GM18505 (cell line): ENCODE results near the gene ENTPD1.
A peak's percentile ranks its signal among the peaks of the same experiment; 100 is the strongest.

ENCODE experiments used
- ATAC-seq: cut with Tn5 transposase; IDR thresholded peaks from one replicate; pipeline ENCODE4 v1.9.1; 2021; ENCODE audit not compliant: unreplicated experiment
- POLR2A ChIP-seq: IDR thresholded peaks from 4 replicates; pipeline ENCODE4 v1.6.1; 2011; ENCODE audit warnings: borderline replicate concordance; ENCODE audit not compliant: insufficient read depth, insufficient read length; ENCODE audit errors: extremely low read depth

The ENTPD1 gene

DNA sequence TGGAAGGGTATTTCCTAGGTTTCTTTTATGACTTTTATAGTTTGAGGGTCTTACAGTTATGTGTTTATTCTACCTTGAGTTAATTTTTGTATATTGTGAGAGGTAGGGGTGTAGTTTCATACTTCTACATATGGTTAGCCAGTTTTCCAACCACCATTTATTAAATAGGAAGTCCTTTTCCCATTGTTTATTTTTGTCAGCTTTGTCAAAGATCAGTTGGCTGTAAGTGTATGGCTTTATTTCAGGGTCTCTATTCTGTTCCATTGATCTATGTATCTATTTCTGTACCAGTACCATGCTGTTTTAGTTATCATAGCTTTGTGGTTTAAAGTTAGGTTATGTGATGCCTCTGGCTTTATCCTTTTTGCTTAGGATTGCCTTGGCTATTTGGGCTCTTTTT, 79.9 kb downstream of the ENTPD1 start:
- TF ChIP-seq POLR2A, result no peak
- no peak for ATAC-seq

DNA sequence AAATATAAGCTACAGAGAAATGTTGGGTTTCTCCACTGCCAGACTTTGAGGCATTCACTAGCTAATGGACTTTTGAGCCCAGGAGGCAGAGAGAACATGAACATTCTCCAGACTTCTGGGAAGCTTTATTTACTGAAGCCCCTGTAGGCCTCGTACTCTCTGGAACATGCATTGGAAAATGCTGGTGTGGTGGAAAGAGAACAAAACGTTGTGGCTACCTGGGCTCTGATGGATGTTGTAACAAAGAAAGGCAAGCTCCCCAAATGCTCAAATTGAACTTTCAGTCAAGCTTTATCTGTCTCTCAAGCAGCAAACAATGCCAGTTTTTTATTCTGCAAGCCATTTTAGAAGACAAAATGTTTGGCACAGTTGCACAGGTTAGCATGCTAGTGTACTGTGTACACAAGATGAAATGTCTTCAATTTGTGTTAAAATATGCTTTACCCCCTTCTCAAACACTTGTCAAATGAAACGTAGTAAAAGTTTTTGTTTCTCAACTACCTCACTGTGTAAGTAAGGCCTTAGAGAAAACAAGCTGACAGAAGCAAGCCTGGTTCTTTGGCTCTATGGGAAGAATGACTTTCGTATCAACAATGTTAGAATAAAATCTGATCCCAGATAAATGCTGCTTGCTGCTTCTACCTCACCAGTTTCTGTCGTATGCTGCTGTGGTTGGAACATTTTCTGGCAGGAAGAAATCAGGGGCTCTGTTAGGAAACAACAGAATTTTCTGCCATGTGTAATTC, 80.8 kb downstream of the ENTPD1 start:
- ATAC-seq, result no peak

DNA sequence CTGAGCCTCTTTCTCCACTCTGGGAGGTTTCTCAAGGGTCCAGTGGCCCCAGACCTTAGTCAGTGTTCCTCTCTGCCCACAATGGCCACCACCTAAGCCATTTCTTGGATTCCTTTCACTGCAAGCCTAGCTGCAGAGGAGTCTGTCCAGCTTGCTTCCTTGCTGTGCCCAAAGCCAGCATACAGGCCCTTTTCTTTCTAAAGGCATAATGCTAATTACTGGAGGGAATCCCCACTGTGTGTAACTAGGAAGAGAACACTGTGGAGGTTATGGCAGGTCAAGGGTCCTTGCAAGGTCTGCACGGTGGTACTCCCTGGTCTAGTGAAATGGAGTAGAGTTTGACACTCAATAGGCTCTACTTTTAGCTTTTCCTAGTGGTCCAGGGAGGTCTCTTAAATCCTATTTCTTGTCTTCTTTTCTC, 81.4 kb downstream of the ENTPD1 start:
- ATAC-seq, result no peak
- no peak for TF ChIP-seq POLR2A

More for the DNA sequence above, 80.8 kb downstream of the ENTPD1 start:
- peak; percentile 30 for TF ChIP-seq POLR2A

DNA sequence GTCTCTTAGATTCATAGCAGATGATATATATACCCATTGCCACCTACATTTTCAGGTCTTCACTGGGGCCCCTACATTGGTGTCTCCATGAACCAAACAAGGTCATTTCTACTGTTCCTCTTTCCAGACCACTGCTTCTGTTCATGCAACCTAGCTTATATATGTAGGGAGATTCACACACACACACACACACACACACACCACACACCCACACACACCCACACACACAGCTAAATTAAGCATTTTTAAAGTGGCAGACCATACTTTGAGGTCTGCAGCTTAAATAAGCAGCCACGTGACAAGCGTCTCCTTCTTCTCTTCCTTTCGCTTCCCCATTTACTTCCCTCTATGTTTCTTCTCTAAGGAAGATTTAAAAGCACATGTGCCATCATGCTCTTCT, 81.8 kb downstream of the ENTPD1 start:
- TF ChIP-seq POLR2A, result no peak
- ATAC-seq, result no peak

DNA sequence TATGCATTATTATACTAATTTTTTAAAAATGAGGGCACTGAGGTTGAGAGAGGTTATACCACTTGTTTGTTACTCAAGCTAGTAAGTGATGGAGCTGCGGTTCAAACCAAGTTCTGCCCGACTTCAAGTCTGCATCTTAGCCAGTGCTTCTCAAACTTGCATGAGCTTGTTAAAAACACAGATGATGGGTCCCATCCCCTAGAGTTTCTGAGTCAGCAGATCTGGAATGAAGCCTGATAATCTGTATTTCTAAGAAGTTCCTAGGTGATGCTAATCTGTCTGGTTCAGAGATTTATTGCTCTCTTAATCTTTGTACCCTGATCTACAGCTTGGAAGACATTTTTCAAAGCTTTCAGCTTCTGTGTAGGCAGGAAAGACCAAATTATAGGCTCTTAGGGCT, 84.2 kb downstream of the ENTPD1 start:
- TF ChIP-seq POLR2A, result no peak
- no peak for ATAC-seq

DNA sequence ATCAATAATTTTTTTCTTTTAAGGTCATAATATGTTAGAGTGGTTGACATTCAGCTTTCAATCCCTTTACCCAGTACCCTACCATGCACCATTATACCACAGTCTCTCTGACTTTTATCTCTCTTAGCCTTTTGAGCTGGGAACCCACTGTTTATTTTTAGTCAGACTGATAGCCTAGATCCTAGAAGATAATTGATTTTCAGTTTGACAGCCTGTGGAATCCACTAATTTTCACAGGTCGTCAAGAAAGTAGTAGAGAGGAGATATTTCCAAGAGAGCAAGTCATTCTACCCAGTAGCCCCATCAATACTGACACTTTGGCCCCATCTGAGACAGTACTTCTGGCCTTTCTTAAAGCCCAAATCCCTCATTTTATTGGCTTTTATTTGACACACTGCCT, 84.7 kb downstream of the ENTPD1 start:
- TF ChIP-seq POLR2A, result no peak
- no peak for ATAC-seq

DNA sequence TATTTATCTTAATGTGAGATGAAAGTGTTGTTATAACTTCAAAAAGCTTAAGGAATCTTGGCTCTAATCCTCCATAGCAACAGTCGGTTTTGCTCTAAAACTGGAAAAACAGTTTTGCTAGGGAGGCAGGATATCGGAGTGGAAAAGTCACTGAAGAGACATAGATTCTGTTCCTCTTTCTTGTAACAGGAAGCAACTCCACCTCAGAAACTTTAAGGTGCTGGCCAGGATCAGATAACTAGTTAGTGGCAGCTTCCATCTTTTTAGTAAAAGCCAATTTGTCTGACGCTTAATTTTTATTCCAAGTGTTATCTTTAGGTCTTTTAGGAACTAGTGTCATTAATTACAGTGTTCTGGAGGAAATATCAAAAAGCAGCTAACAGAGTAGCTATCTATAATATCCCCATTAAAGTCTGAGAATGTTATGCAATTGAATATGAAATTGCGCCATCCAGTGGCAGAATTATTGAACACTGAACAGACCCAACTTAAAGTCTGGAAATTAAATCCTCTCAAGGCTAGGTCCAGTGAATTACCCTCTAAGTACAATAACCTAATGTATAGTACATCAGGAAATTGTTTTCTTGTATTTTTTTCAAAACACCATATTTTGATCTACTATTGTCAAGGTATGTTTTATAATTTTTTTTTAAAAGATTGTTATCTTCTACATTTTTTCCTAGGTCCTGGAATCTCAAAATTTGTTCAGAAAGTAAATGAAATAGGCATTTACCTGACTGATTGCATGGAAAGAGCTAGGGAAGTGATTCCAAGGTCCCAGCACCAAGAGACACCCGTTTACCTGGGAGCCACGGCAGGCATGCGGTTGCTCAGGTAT, 85.9 kb downstream of the ENTPD1 start:
- no peak for TF ChIP-seq POLR2A
- ATAC-seq, result no peak

DNA sequence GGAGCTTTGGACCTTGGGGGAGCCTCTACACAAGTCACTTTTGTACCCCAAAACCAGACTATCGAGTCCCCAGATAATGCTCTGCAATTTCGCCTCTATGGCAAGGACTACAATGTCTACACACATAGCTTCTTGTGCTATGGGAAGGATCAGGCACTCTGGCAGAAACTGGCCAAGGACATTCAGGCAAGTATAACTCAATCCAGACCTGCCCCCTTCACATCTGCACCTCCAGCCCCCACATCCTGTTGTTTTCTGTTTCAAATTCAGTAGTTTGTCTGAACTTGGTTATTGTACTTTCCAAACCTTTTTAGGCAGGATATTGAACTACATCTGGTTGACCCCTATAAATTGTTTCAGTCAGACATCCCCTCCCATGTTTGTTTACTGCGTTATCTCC, 89.4 kb downstream of the ENTPD1 start:
- ATAC-seq, result no peak
- TF ChIP-seq POLR2A, result no peak

DNA sequence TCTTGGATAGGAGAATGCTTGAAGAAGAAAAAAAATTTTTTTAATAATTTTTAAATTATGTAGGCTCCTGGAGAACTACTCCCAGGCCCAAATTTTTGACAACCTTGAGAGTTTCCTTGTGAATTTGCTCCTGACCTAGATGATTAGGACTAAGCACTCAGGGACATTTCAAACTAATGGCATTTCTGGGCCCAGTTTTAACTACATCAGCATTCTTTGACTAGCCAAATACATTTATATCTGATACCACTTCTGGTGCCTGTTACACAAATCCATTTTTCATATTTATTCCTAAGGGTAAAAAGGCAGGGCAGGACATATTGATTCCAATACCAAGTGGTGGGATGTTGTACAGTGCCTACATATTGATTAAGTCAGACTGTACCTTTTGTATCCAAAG, 91.0 kb downstream of the ENTPD1 start:
- no peak for ATAC-seq
- no peak for TF ChIP-seq POLR2A

DNA sequence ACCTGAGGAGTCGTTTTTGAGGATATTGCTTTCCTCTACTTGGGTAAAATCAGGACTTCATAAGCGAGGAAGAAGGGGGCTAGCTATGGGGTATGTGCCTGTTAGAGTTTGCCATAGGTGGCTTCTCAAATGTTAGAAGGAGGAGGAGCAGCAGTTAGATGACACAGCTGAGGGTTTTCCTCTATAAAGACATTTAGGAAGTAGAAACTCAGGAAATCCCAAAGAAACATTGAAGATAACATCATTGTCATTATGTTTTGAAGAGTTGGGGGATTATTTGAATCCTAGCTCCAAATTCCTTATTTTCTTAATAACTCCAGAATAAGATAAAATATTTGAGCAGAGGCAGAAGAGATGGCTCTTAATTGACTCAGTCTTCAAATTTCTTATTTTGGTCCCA, 92.9 kb downstream of the ENTPD1 start:
- no peak for ATAC-seq
- TF ChIP-seq POLR2A, result no peak

DNA sequence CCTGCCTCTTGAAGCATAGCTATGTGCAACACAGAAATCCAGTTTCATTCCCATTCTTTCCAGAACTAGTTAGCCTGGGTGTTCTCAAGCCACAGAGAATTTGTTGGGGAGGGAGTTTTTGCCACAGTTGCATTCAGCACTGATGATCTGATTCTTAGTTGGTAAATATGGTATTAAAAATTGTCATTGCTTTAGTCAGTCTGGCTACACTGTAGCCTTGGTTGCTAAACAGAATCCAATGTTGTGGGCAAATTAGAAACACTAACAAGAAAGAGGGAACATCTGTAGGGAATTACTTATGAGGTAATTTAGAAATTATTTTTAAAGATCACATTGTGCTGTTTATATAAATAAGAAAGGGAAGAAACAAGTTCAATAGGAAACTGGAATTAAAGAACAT, 94.8 kb downstream of the ENTPD1 start:
- no peak for ATAC-seq
- no peak for TF ChIP-seq POLR2A

DNA sequence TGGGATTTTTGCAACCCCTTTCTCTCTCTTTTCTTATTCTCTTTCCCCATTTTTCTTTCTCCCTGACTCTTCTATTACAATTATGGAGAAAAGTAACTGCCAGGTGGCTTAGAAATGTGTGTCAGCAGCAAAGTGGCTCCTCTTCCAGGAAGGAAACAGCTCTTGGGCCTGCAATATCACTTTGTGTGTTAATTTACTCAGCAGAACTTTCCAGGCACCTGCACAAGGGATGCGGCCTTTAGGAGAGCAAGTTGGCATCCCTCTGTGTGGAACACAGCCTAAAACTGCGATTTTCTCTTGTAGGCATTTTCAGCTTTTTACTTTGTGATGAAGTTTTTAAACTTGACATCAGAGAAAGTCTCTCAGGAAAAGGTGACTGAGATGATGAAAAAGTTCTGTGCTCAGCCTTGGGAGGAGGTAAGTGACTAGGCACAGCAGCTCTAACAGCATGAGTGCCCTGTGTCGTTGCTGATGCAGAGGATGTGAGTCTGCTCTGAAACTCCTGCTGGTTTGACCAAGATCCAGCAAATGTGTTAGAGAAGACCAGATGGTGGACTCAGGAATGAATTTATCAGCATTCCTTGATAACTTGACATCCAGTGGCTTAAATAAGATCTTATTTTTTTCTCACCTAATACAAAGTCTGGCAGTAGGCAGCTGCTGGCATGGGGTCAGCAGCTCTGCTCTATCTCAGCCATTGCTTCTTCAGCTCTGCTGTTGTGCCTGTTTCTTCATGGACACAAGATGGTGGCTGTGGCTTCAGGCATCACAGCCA, 104.4 kb downstream of the ENTPD1 start:
- no peak for TF ChIP-seq POLR2A

DNA sequence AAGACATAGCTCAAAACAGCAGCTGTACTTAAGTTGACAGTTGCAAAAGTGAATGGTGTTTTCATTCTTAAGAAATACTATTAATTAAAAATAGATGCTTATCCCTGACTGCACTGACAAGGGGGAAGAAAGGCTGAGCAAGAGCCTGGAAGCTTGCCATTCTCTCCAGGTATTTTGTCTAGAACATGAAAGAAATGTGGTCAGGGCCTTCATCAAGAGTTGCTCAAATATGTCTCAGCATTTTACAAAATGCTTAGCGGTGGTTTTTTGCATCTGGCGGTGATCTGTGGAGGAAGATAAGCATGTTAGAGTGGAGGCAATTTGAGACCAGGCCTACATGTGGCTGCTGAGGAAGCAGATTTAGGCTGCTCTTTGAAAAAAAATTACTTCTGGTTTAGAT, 105.4 kb downstream of the ENTPD1 start:
- no peak for ATAC-seq
- TF ChIP-seq POLR2A, result no peak

More for the DNA sequence above, 104.4 kb downstream of the ENTPD1 start:
- ATAC-seq, result no peak

DNA sequence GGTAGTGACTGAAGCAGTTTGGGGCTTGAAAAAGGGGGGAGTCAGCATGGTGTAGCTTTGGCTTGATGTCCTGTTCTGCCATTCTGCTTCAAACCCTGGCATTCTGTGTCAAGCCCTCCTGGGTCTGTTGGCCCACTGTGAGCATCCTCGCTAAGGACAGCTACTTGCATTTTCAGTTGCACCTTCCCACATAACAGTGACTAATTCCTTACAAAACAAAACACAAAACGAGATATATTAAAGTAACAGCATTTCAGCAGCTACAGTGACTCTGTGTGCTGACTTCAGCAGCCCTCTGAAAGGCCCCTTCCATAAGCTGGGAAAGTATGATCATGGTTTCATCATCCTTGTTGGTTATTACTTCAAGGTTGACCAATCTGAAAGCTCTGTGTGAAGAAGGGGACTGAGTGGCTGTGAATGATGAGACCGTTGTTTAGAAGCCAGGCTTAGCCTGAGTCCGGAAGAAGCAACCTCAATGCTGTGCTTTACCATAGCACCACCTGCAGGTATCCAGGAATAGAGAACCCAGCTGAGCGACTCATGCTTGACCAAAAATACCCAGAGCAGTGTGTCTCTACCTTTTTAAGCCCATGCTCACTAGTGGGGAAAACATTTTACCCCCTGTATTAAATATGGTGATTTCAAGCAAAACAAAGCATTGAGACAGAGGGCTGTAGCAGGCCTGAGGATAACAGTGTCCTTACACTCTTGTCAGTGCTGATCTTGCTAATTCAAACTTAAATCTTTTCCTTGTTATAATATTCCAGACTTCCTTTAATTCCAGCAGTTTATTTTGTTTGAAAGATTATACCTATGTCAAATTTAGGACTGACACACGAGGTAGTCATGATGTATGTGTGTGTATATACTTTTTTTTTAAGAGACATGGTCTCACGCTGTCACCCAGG, 109.2 kb downstream of the ENTPD1 start:
- ATAC-seq, result peak; percentile 87
- TF ChIP-seq POLR2A, result no peak
